Fibroblast of mammary gland (primary cell): ENCODE measurements around the gene EHD4.

ENCODE experiments used
- DNase-seq: peaks from one replicate; pipeline ENCODE4 v3.0.0-alpha.2; 2010; ENCODE audit warnings: low read depth
- H3K4me3 ChIP-seq: 2 replicates; pipeline ENCODE4 v1.5.1; 2011; ENCODE audit warnings: low read depth, mild to moderate bottlenecking, low read length, moderate library complexity; ENCODE audit not compliant: control insufficient read depth
- CTCF ChIP-seq: conservative IDR thresholded peaks from 2 replicates; pipeline ENCODE4 v1.5.1; 2011; ENCODE audit warnings: low read depth, low read length, inconsistent platforms; ENCODE audit not compliant: control insufficient read depth, insufficient read depth

The EHD4 gene

DNA sequence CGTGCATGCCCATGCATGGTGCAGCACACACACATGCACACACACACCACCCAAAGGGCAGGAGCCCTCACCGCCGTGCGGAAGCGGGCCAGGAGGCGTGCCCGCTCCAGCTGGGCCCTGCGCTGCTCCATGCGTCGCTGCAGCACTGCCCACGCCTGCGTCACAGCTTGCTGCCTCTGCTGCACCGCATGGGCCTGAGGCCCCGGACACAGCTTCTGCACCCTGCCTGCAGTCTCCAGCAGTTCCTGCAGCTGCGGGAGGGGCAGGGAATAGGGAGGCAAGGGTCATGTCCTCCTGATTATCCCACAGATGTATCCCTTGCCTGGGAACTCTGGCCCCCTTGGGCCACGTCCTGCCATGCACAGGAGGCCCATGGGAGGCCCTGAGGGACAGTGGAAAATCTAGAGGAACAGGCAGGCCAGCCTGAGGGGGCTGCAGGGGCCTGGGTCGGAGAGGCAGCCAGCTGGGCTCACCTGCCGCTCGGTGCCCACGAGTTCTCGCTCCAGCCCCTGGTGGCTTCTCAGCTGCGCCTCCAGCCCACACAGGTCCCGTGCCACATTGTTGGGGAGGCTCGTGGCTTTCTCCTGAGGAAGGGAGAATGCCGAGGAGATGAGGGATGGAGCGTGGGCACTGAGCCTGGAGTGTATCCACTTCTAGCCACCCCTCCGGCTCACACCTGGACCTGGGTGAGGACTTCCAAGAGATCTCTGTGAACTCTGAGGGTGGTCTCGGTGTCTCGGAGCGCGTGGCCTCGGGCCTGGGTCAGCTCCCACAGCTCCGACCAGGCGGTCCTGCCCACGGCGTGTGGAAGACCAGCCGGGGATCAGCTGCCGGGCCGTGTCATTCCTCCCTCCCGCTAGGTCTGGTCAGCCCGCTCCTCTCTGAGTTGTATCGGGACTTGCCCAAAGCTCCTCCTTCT, 102.3 kb downstream of the EHD4 start:
- DNase-seq = no peak
- no peak for TF ChIP-seq CTCF
- no peak overlapping the region for H3K4me3 ChIP-seq

DNA sequence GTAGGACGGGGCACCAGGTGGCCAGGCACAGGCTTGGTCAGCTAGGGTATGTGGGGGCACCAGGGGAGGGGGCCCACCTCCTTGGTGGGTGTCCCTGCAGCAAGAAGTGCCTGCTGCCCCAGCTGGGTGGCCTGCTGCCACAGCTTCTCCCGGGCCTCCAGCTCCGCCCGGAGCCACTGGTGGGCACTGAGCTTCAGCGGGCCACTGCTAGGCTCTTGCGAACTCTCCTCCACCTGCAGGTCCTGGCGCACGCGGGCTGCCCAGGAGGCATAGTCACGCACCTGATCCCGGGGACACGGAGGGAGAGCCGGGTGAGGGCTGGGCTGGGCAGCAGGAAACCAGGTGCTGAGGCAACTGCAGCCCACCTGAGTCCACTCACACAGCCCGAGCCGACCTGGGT, 104.0 kb downstream of the EHD4 start:
- no peak overlapping the region for H3K4me3 ChIP-seq
- TF ChIP-seq CTCF = no peak
- DNase-seq = no peak

DNA sequence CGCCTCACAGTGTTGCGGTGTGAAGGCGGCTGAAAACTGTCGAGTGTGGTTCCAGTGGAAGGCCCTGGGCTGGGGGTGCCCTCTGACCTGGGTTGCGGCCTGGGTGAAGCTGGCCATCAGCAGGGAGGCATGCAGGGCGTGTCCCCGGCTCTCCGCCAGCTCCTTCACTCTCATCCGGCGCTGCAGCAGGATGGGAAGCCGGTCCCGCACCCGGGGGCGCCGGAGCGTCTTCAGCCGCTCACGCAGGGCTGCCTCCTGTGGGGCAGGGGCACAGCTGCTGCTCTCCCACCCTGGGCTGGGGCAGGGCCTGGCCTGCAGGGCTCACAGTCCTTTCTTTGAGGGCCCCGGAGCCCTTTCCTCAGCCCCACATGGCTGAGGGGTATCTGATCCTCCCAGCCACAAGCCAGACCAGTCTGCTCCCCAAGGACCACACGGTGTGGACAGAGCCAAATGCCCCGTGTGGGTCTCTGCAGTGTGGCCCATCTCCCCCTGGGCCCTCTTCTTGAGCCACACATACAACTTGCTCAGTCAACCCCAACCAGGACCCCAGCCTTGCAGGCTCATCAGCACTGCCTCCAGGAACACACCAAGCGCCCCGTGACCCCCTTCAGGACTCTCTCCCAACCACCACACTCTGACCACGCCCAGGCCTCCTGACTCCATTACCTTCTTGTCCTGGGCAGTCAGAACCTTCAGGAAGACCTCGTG, 105.3 kb downstream of the EHD4 start:
- TF ChIP-seq CTCF = no peak
- no peak overlapping the region for H3K4me3 ChIP-seq
- no peak for DNase-seq

DNA sequence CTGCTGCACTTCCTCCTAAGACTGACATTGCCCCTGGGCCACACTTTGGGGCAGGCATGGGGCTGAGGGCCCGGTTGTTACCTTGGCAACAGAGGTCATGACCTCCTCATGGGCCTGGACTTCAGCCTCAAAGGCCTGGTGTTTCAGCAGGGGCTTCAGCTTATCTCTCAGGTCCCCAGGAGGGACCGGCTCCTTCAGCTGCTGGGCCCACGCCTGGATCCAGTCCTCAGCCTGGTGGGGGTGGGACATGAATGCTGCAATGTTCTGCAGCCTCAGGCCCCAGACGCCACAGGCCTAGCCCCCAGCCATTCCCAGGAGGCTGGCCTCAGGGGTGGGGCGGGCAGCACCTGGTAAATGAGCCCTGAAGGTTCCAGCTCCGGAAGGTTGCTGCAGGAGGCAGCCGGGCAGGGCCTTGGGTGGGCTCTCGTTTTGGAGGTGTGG, 106.1 kb downstream of the EHD4 start:
- no peak overlapping the region for H3K4me3 ChIP-seq
- no peak for TF ChIP-seq CTCF
- DNase-seq = no peak

DNA sequence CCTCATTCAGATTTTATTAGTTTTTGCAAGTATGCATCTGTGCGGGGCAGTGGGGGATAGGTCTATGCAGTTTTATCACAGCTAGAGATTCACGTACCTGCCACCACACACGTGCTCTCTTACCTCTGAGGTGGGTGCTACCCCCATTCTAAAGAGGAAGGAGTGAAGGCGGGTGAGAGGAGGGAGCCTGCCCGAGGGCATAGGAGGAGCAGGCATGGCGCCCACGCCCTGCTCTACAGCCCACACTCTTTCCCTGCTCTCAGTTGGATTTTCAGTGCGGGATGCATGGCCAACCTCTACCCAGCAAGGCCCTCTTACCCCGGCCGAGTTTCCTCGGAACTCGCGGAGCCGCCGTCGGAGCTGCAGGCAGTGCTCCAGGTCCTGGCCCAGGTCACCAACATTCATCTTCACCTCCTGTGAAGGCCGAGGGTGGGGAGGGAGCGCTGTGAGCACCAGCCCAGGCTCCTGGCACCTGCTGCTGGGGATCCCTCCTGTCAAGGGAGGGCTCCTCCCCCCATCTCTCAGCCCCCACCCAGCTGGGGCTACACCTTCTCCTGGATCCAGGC, 106.8 kb downstream of the EHD4 start:
- H3K4me3 ChIP-seq = no peak overlapping the region
- DNase-seq = no peak
- TF ChIP-seq CTCF = no peak

GRCh38 chr15:41862515-41863116, 109.7 kb downstream of the EHD4 start:
- H3K4me3 ChIP-seq = no peak overlapping the region
- TF ChIP-seq CTCF = no peak

More at GRCh38 chr15:41862515-41863116, 109.7 kb downstream of the EHD4 start:
- no peak for DNase-seq
